HG03432 (cell line): Measurements from ENCODE around the gene ERGIC1.
"Not testable (repeated sequence)": the region's sequence is repeated elsewhere in the genome, so short reads cannot be mapped to it uniquely, and the experiment has no call there.

Experiments used
- ATAC-seq: cut with Tn5 transposase; IDR thresholded peaks from one replicate; pipeline ENCODE4 v1.9.1; 2021; ENCODE audit warnings: mild to moderate bottlenecking, moderate library complexity; ENCODE audit not compliant: unreplicated experiment

Gene ERGIC1

DNA sequence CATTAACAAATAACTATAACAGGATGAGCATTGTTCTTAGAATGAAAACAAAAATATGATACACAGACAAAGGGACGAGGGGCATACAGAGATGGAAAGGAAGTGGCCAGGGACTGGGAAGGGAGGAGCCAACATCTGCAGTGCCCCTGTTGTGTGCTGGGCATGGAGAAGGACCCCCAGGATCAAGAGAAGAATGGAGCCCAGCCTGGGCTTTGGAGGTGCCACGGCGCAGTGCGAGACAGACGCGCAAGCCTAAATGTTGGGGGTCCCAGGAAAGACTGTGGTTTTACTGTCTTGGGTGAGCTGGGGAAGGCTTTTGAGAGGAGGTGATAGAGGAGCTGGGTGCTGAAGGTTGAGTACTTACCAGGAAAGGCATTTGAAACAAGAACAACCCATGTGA lies 34.6 kb upstream of the ERGIC1 start:
- no peak for ATAC-seq

DNA sequence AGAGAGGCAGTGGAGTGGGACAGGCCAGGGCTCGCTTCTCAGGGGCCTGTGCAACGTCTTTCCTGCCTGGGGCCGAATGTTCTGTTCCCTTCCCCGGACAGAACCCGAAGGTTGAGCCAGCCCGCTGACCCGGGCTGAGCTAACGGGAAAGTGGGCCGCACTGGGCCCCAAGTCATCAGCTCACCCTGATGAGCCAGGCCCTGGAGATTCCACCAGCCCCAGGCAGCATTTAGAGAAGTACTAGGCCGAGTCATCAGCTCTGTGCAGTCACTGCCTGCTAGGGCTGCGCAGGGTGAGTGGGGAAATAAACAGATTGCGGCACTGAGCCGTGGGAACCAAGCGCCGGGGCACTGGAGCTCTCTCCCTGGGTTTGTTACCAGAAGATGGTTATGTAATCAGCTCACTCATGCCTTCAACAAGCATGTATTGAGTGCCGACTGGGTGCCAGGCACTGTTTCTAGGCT lies 33.9 kb upstream of the ERGIC1 start:
- no peak for ATAC-seq

DNA sequence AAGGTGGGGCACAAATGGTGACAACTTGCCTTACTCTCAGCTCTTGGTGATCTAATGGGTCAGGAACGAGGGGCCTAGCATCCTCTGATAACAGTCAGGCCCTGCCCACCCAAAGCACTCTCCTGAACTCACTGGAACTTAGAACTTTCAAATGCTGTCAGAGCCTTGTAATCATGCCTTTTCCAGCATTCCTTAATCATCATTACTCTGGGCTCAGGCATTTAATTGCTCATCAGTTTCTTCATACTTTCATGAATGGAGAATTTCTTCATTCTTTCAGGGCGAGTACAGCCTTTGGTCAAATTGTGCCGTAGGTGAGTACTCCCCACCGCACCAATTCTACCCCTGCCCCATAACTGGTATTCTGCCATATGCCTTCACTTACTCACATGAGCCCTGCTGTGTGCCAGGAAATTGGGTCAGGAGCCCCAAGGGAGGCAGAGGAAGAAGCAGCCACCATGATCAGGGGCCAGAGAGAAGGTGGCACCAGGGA lies 32.8 kb upstream of the ERGIC1 start:
- ATAC-seq = no peak

DNA sequence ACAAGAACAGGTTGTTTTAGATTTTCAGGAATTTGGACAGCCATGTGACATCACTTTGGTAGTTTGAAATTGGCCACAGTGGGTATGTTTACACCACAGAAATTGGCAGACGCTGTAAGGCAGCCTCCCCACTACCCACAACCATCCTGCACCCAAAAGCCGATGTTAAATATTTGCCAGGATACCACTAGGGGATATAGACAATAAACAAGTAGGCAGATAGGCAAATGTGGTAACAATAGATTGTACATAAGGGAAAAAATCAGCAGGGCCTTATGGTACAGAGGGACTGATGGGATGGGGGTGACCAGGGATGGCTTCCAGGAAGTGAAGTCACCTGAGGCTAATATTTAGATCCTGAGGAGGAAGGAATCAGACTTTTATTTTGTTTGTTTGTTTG lies 31.9 kb upstream of the ERGIC1 start:
- no peak for ATAC-seq

DNA sequence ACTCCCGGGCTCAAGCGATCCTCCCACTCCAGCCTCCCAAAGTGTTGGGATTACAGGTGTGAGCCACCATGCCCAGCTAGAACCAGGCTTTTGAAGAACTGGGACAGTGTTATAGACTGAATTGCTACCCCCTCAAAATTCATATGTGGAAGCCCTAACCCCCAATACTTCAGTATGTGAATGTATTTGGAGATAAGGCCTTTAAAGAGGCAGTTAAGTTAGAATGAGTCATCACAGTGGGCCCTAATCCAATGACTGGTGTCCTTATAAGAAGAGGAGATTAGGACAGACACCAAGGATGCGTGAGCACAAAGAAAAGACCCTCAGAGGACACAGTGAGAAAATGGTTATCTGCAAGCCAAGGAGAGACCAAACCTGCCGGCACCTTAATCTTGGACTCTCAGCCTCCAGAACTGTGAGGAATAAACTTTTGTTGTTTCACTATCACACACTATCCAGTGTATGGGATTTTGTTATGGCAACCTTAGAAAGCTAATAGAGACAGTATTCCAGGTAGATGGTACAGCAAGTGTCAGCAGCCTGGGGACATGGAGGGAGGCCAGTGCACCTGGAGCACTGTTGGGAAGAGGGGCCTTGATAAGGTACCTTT lies 31.4 kb upstream of the ERGIC1 start:
- ATAC-seq = no peak

DNA sequence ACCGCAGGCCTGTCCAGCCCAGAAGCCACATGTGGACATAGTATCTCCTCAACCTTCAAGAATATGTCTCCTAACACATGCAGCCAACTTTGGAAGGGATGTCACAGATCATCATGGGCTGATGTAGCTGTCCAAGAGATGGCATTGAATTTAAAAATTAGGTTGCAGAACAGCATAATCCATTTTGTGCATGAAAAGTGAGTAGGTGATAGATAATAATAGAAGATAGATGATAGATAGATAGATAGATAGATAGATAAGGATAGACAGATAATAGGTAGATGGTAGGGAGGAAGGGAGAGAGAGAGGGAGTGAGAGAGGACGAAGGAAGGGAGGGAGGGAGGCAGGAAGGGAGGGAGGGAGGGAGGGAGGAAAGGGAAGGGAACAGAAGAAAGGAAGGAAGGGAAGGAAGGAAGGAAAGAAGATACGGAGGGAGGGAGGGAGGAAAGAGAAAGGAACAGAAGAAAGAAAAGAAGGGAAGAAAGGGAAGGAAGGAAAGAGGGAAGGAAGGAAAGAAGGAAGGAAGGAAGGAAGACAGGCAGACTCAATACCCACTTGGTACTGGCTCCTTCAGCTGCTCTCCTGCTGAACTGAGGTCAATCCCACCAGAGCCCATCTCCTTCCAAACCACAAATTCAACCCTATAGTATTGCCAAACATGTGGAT lies 28.9 kb upstream of the ERGIC1 start:
- no peak for ATAC-seq

DNA sequence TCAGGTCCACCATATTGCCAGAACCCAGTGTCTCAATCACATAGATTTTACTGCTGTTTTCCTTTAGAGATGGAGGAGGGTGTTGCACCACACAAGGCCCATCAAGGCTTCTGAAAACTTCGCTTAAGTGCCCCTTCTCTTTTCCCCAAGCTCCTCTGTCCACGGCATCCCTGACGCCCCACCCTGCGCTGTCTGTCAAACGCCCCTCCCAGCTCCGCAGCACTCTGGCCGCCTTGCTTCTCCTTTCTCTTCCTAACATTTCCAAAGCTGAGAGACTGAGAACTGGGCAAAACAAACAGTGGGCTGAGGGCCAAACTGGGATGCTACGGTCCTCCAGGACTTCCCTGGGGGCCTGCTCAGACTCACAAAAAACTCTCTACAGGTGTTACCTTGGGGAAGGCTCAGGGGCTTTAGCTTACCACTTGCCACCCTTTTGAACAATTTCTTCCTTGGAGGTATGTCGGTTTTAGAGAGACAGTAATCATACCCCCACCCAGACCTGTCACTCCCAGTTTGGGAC lies 28.3 kb upstream of the ERGIC1 start:
- ATAC-seq = no peak

DNA sequence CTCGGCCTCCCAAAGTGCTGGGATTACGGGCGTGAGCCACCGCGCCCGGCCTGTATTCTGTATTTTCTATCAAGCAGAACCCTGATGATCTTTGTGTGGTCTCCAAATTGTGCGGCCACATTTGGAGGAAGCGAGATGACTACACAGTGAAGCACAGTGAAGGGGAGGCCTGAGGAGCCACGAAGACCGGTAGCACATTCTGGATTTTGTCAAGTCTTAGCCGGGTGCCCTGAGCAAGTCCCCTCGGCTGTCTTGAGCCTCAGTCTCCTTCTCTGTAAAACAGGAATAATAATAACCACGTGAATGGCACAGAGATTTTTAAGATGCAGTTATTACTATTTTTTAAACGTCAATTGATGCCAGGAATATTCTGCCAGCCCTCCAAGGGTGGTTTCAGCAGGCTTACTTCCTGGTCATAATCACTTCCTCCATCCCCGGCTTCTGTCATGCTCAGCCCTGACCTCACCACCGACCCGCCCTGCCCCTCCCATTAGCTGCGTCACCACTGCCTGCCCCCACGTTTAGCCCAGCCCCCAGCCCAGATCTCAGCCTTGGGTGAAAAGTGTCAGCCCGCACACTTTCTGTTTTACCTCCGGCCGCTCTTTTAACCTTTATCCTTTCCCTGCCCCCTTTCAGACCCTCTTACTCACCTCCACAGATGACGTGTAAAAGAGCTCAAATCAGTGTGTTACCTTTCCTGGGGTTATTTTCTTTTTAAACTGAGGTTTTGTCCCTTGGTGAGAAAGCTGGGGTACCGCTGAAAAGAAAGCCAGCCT lies 27.0 kb upstream of the ERGIC1 start:
- ATAC-seq = peak; percentile 97

DNA sequence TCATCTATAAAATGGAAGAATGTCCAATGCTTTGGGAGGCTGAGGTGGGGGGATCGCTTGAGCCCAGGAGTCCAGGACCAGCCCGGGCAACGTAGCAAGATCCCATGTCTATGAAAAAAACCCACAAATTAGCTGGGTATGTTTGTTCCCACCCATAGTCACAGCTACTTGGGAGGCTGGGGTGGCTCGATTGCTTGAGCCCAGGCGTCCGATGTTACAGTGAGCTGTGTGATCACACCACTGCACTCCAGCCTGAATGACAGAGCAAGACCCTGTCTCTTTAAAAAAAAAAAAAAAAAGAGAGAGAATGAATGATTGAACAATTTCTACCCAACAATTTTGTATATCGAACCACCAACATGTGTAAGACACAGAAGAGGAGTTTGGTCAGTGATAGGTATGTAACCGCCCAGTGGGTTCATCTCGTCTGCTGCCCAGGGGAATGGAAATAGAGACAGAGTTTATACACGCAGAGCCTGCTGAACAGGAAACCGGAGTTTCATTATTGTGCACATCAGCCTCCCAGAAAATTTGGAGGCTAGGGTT lies 26.2 kb upstream of the ERGIC1 start:
- ATAC-seq = no peak

DNA sequence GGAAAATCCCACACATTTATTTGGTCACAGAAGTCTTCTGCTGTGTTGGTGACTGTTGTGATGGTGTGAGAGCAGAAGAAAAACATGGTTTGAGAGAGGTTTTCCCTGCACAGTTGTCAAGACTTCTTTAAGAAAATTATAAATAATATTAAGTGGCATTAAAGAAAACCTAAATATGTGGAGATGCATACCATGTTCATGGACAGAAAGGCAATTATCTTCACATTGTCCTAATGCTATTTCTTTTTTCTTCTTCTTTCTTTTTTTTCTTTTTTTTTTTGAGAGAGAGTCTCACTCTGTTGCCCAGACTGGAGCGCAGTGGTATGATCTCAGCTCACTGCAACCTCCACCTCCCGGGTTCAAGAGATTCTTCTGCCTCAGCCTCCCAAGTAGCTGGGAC lies 24.3 kb upstream of the ERGIC1 start:
- ATAC-seq = no peak

DNA sequence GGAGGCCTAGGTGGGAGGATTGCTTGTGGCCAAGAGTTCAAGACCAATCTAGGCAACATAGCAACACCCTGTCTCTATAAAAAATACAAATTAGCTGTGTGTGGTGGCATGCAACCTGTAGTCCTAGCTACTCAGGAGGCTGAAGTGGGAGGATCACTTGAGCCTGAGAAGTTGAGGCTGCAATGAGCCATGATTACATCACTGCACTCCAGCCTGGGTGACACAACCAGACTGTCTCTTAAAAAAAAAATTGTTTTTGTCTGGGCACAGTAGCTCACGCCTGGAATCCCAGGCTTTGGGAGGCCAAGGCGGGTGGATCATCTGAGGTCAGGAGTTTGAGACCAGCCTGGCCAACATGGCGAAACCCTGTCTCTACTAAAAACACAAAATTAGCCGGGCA lies 23.1 kb upstream of the ERGIC1 start:
- not testable (repeated sequence) for ATAC-seq

DNA sequence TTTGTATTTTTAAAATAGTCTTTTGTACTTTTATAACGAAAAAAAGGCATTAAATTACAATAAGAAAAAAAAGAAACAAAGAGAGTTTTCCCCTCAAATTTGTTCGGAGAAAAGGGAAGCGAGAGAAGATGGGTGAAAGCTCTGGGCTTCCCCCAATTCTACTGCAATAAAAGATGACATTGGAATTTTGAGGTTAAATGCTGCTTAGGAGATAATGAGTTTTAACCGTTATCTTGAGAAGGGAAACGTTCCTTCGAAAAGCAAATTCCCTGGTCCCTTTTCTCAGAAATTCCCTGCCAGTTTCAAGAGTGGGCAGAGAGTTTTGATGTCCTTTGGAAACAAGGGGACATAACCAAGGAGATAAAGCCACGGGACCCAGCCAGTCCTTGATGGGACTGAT lies 18.4 kb upstream of the ERGIC1 start:
- ATAC-seq = no peak

DNA sequence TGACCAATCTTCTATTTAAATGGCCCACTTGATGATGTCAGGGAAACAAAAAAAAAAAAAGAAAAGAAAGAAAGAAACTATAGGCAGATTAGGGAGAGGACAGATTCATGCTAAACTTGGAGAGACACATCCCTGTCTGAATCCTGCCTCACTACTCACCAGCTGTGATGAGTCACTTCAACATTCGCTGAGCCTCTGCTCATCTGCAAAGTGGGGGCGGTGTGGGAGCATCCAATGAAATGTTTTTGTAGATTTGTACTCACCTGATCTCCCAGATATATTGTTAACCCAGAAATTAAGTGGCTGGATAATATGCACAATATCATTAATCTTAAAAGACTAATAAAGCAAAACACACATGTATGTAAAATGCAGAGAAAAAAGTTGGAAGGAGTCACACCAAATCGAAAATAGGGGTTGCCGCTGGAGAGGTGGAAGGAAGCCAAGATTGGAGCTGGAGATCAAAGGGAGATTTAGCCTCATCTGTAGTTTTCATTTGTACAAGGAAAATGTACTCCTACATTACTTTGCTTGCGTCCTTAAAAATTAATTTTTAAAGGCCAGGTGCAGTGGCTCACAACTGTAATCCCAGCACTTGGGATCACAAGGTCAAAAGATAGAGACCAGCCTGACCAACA lies 17.0 kb upstream of the ERGIC1 start:
- no peak for ATAC-seq

DNA sequence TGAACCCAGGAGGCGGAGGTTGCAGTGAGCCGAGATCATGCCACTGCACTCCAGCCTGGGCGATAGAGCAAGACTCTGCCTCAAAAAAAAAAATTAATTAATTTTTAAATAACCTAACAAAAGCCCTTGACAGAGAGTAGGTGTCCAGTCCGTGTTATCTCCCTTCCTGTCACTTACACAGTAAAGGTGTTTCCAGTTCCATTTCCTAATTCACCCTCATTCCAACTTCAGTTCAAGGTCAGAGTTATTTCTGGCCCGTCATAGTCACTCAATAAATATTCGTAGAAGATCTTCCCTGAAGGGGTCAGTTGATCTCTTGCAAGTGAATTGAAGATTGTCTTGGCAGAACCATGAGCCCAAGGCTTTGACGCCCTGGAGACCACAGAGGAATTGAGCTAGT lies 16.4 kb upstream of the ERGIC1 start:
- no peak for ATAC-seq

DNA sequence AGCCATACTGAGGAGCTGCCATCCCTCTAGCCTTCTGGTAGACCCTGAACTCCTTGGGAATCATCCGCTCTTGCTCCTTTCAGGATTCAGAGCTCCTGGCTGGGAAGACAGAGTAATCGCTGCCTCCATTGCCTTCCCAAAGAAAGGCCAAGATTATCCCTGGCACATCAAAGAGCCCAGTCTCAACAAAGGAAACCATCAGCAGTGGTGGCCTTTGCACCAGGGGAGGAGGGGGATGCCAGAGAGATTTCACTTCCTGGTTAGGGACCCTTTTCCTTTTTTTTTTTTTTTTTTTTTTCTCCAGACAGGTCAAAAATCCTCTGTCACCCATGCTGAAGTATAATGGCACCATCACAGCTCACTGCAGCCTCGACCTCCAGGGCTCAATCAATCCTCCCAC lies 16.0 kb upstream of the ERGIC1 start:
- no peak for ATAC-seq

DNA sequence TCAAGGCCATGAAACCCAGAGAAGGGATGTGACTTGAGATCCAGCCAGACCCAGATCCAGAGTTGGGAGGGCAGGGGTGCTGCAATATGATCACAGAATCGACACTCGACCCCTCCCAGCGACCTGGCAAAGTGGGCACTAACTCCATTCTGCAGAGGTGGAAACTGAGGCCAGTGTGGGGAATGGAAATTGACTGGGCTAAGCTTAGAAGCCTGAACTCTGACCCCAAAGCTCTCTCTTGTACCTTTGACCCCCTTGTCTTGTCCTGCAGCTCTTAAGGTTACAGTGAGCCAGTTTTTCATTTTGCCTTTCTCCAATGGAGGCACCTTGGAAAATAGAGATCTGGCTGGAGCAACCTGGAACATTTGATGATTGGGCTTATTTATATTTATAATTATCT lies 14.5 kb upstream of the ERGIC1 start:
- ATAC-seq = no peak

DNA sequence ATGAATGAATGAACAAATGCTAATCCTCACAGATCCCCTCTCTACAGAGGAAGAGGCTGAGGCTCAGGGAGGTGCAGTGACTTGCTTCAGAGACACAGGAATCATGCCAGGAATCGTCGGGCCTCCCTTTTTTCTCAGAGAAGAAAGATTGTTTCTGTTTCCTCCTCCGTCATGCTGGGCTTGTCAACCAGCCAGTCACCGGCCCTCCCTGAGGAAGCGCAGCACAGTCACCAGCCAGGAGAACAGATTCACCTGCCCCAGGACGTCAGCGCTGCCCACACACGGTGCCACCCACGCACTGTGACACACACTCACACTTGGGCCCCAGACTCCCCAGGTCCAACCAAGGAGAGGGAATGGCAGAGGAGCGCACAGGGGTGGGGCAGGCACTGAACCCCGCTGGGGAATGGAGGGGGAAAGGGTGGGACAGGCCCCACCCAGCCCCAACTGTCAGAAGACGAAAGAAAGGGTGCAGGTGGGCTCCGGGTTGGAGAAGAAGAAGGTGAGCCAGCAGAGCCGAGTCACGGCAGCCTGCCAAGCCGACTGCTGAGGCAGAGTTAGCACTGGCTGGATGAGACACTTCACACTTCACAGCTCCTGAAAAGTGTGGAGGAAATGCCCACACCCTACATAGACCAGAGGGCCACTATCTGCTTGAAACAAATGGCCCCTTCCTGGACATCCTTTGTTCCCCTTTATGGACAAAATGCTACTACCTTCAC lies 13.8 kb upstream of the ERGIC1 start:
- ATAC-seq = no peak

DNA sequence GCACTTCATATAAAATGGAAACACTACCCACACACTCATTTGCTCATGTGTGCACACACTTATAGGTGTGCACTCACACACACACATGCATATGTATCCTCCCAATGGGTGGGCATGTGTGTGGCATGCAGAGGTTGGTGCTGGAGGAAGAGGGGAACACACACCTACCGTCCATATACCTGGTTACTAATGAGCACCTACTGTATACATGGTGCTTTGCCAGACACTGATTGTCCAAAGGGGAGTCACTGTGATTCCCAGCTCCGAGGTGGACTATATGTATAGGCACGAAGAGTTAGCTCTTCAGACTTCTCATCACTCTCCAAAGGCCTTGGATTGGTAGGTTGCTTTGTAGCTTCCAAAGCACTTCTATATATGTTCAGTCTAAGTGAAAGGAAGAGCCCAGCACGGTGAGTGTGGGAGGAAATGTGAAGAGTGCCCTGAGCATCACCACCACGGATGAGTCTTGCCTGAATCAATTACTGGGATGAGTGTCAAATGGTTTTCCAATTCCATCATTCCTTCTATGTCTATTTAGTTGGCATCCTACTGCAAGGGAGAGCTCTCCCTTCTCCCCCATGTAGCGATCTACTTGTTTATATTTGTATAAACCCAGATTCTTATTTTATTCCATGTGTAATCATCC lies 12.6 kb upstream of the ERGIC1 start:
- ATAC-seq = no peak

DNA sequence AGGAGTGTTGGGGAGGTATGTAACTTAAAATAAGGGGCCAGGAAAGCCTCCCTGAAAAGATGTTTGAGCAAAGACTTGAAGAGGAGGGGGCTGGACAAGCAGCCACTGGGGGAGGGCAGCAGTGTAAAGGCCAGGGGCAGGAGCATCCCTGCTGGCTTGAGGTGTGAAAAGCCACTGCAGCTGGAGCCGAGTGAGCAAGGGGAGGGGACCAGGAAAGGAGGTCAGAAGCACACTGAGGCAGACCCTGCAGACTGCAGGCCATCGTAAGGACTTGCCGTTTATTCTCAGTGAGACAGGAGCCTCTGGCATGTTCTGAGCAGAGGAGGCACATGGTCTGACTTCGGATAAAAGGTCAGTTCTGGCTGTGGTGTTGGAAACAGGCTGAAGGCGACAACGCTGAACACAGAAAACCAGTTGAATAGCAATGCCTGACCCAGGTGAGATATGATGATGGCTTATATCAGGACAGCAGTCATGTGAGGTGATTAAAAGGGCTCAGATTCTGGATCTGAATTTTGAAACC lies 10.2 kb upstream of the ERGIC1 start:
- ATAC-seq = no peak
